OCI-LY1 (cell line): ENCODE data around the gene ELK3.

Source experiments
- H2AFZ ChIP-seq: fragments of 200-600 bp; sonication (generic), shearing (Covaris generic); 2 replicates; pipeline ENCODE4 v1.6.0; 2014; ENCODE audit warnings: antibody characterized with exemption, mild to moderate bottlenecking, low read length
- H3F3A ChIP-seq: fragments of 200-600 bp; sonication (generic), shearing (Covaris generic); 2 replicates; pipeline ENCODE4 v1.6.0; 2014; ENCODE audit warnings: mild to moderate bottlenecking, antibody characterized with exemption, low read length, moderate library complexity; ENCODE audit not compliant: insufficient read depth
- H3K27ac ChIP-seq: fragments of 200-600 bp; sonication (generic); 2 replicates; pipeline ENCODE4 v1.5.1; 2014; ENCODE audit warnings: low read length, mixed run types, mild to moderate bottlenecking, low read depth; ENCODE audit not compliant: poor library complexity, severe bottlenecking
- H3K27me3 ChIP-seq: fragments of 200-600 bp; sonication (generic); 2 replicates; pipeline ENCODE4 v1.6.0; 2014; ENCODE audit warnings: antibody characterized with exemption, mild to moderate bottlenecking, low read length, moderate library complexity; ENCODE audit not compliant: insufficient read depth
- H3K36me3 ChIP-seq: fragments of 200-600 bp; sonication (generic); 2 replicates; pipeline ENCODE4 v1.6.1; 2014; ENCODE audit warnings: mild to moderate bottlenecking, antibody characterized with exemption, low read length, moderate library complexity, mixed read lengths; ENCODE audit not compliant: insufficient read depth
- H3K4me1 ChIP-seq: fragments of 200-600 bp; sonication (generic); 2 replicates; pipeline ENCODE4 v1.5.1; 2014; ENCODE audit warnings: mild to moderate bottlenecking, low read length, moderate library complexity; ENCODE audit not compliant: insufficient read depth, severe bottlenecking
- H3K4me2 ChIP-seq: fragments of 200-600 bp; sonication (generic), shearing (Covaris generic); 2 replicates; pipeline ENCODE4 v1.6.1; 2014; ENCODE audit warnings: low read length
- H3K4me3 ChIP-seq: fragments of 200-600 bp; sonication (generic); 2 replicates; pipeline ENCODE4 v1.5.1; 2014; ENCODE audit warnings: low read length, low read depth, mild to moderate bottlenecking, mixed read lengths; ENCODE audit not compliant: poor library complexity, severe bottlenecking
- H3K79me2 ChIP-seq: fragments of 200-600 bp; shearing (Covaris generic); 2 replicates; pipeline ENCODE4 v1.6.1; 2016; ENCODE audit warnings: mixed run types, low read length, mixed read lengths; ENCODE audit not compliant: insufficient read depth
- H3K9ac ChIP-seq: fragments of 200-600 bp; sonication (generic), shearing (Covaris generic); 2 replicates; pipeline ENCODE4 v1.6.1; 2014; ENCODE audit warnings: mild to moderate bottlenecking, low read length, mixed read lengths
- H3K9me2 ChIP-seq: fragments of 200-600 bp; sonication (generic), shearing (Covaris generic); 2 replicates; pipeline ENCODE4 v1.6.1; 2014; ENCODE audit warnings: low read depth, mild to moderate bottlenecking, low read length, mixed read lengths
- H3K9me3 ChIP-seq: fragments of 200-600 bp; shearing (Covaris generic); 2 replicates; pipeline ENCODE4 v1.6.1; 2014; ENCODE audit warnings: low read length, mixed read lengths
- H4K20me1 ChIP-seq: fragments of 200-600 bp; sonication (generic), shearing (Covaris generic); 2 replicates; pipeline ENCODE4 v1.6.0; 2016; ENCODE audit warnings: mild to moderate bottlenecking, low read length; ENCODE audit not compliant: insufficient read depth
- CTCF ChIP-seq: fragments of 200-600 bp; sonication (generic), shearing (Covaris generic); IDR thresholded peaks from 2 replicates; pipeline ENCODE4 v1.5.1; 2017; ENCODE audit warnings: mild to moderate bottlenecking, antibody characterized with exemption, low read length, moderate library complexity, mixed read lengths
- EZH2 ChIP-seq: fragments of 200-600 bp; sonication (generic), shearing (Covaris generic); IDR thresholded peaks from 2 replicates; pipeline ENCODE4 v1.8.0; 2017; ENCODE audit warnings: borderline replicate concordance, mixed run types, mild to moderate bottlenecking, antibody characterized with exemption, low read length, moderate library complexity, mixed read lengths

Gene ELK3

GRCh38 chr12:96241431-96241830, 47.3 kb downstream of the ELK3 start:
- Histone ChIP-seq H4K20me1 (no peaks in the 10 kb centered on the region), H3K9me3 (no peaks in the 10 kb centered on the region), H3K9ac (no peak overlapping the region), H3K27ac (no peak overlapping the region), H3K79me2 (no peaks in the 10 kb centered on the region), H3K9me2 (no peaks in the 10 kb centered on the region), H2AFZ (no peak overlapping the region), H3K4me1 (no peaks in the 10 kb centered on the region), H3K4me3 (no peak overlapping the region), H3K4me2 (no peak overlapping the region), H3K27me3 (no peaks in the 10 kb centered on the region; the same call in 1 of the 2 replicates), H3K36me3 (no peaks in the 10 kb centered on the region), H3F3A (no peaks in the 10 kb centered on the region)
- TF ChIP-seq CTCF (no peak), EZH2 (no peak)

GRCh38 chr12:96241846-96242256, 47.7 kb downstream of the ELK3 start:
- Histone ChIP-seq H3K4me3 (no peak overlapping the region), H4K20me1 (no peaks in the 10 kb centered on the region), H3K27ac (no peak overlapping the region), H3K4me2 (no peak overlapping the region), H3K9me2 (no peaks in the 10 kb centered on the region), H3K9ac (no peak overlapping the region), H3K4me1 (no peaks in the 10 kb centered on the region), H3K27me3 (no peaks in the 10 kb centered on the region; the same call in 1 of the 2 replicates), H2AFZ (no peak overlapping the region), H3K9me3 (no peaks in the 10 kb centered on the region), H3K36me3 (no peaks in the 10 kb centered on the region), H3K79me2 (no peaks in the 10 kb centered on the region), H3F3A (no peaks in the 10 kb centered on the region)
- TF ChIP-seq EZH2 (no peak), CTCF (no peak)

GRCh38 chr12:96242597-96242996, 48.4 kb downstream of the ELK3 start:
- Histone ChIP-seq H3K4me3 (no peak overlapping the region), H2AFZ (no peak overlapping the region), H3K4me1 (no peaks in the 10 kb centered on the region), H3K27me3 (no peaks in the 10 kb centered on the region; the same call in 1 of the 2 replicates), H3K9me2 (no peaks in the 10 kb centered on the region), H3K36me3 (no peaks in the 10 kb centered on the region), H3K9ac (no peak overlapping the region), H3K79me2 (no peaks in the 10 kb centered on the region), H3K4me2 (no peak overlapping the region), H4K20me1 (no peaks in the 10 kb centered on the region), H3K9me3 (no peaks in the 10 kb centered on the region), H3K27ac (no peak overlapping the region), H3F3A (no peaks in the 10 kb centered on the region)
- TF ChIP-seq CTCF (no peak), EZH2 (no peak)
